Parathyroid adenoma (tissue), 2 donors: Measurements from ENCODE around the gene ASZ1.
A peak's percentile ranks its signal among the peaks of the same experiment; 100 is the strongest.

Experiments
- H2AFZ ChIP-seq: fragments of 300-600 bp; sonication (generic); one replicate; pipeline ENCODE4 v1.7.0; 2017; ENCODE audit warnings: antibody characterized with exemption, mild to moderate bottlenecking
- H3K27ac ChIP-seq: fragments of 300-600 bp; sonication (generic); one replicate; pipeline ENCODE4 v1.7.0; 2017
- H3K27me3 ChIP-seq: fragments of 300-600 bp; sonication (generic); one replicate; pipeline ENCODE4 v1.7.0; 2017; ENCODE audit warnings: low read length; ENCODE audit not compliant: control insufficient read depth, insufficient read depth
- H3K36me3 ChIP-seq: fragments of 300-600 bp; sonication (generic); one replicate; pipeline ENCODE4 v1.7.0; 2017; ENCODE audit warnings: low read length; ENCODE audit not compliant: control insufficient read depth, insufficient read depth
- H3K4me1 ChIP-seq: fragments of 300-600 bp; sonication (generic); one replicate; pipeline ENCODE4 v1.7.0; 2017; ENCODE audit warnings: control low read depth
- H3K4me2 ChIP-seq: fragments of 300-600 bp; sonication (generic); one replicate; pipeline ENCODE4 v1.7.0; 2017; ENCODE audit warnings: low read length
- H3K4me3 ChIP-seq: fragments of 300-600 bp; sonication (generic); one replicate; pipeline ENCODE4 v1.7.0; 2017; ENCODE audit warnings: low read depth, low read length
- H3K79me2 ChIP-seq: fragments of 300-600 bp; sonication (generic); one replicate; pipeline ENCODE4 v1.7.0; 2017; ENCODE audit warnings: control low read depth
- H3K9ac ChIP-seq: fragments of 300-600 bp; sonication (generic); one replicate; pipeline ENCODE4 v1.7.0; 2017; ENCODE audit warnings: mild to moderate bottlenecking
- H3K9me3 ChIP-seq: fragments of 300-600 bp; sonication (generic); one replicate; pipeline ENCODE4 v1.7.0; 2017; ENCODE audit warnings: low read length; ENCODE audit not compliant: control insufficient read depth
- TF ChIP-seq, protein P1 (sequence below): fragments of 300-600 bp; sonication (generic); IDR thresholded peaks from one replicate; pipeline ENCODE4 v1.7.0; 2017; ENCODE audit warnings: antibody characterized with exemption, mild to moderate bottlenecking
- donor health status: primary hyperparathyroidism.

ASZ1 gene

DNA sequence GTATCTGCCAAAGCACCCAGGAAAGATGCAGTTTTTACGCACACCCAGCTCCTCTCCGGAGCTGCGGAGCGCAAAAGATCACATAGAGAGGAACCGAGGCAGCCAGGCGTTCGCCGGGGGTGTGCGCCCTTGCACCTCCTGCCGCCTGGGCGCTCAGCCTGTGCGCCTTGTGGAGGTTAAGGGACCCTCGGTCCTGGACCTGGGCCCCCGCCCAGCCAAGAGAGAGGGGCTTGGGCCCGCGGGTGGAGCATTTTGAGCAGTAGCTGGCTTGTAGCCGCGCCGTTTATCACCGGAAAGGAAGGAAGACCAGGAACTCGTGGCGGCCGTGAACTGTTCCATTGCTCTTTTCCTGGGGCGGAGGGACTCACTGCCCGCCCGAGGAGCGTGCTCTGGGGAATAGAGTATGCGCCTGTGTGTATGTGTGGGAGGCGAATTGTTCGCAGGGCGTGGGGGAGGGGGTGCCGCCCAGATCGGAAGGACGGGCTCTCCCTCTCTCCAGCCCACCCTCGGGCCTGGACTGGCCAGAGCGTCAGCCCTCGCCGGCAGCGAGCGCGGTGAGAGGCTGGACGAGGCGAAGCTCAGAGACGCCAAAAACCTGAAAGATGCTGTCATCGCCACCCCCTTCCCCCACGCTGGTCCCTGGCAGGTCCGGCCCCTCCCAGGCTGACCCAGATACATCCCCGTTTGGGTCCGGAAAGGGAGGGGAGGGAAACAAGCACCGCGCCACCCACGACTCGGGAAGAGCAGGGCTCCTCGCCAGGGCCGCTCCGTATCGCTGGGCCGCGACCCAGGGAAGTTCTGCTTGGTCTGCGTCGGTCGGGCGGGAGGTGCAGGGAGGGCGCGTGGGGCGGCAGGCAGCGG is 103.2 kb downstream of the ASZ1 start:
- H3K79me2 ChIP-seq, result no peaks in the 10 kb centered on the region
- TF ChIP-seq, protein P1, sequence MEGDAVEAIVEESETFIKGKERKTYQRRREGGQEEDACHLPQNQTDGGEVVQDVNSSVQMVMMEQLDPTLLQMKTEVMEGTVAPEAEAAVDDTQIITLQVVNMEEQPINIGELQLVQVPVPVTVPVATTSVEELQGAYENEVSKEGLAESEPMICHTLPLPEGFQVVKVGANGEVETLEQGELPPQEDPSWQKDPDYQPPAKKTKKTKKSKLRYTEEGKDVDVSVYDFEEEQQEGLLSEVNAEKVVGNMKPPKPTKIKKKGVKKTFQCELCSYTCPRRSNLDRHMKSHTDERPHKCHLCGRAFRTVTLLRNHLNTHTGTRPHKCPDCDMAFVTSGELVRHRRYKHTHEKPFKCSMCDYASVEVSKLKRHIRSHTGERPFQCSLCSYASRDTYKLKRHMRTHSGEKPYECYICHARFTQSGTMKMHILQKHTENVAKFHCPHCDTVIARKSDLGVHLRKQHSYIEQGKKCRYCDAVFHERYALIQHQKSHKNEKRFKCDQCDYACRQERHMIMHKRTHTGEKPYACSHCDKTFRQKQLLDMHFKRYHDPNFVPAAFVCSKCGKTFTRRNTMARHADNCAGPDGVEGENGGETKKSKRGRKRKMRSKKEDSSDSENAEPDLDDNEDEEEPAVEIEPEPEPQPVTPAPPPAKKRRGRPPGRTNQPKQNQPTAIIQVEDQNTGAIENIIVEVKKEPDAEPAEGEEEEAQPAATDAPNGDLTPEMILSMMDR, result no peak
- peaks cover 2% of the 10 kb centered on the region for H3K36me3 ChIP-seq
- no peaks in the 10 kb centered on the region for H3K9me3 ChIP-seq
- H3K27me3 ChIP-seq, result no peaks in the 10 kb centered on the region
- H3K9ac ChIP-seq, result no peak overlapping the region
- no peak overlapping the region for H3K27ac ChIP-seq
- peak overlapping the region; percentile 82 for H3K4me2 ChIP-seq
- no peaks in the 10 kb centered on the region for H3K4me1 ChIP-seq
- H2AFZ ChIP-seq, result no peak overlapping the region
- H3K4me3 ChIP-seq, result peak overlapping the region; percentile 49

- Histone ChIP-seq H3K4me3 (peak overlapping the region; percentile 49), H3K4me2 (peak overlapping the region; percentile 82), H3K79me2 (no peaks in the 10 kb centered on the region), H2AFZ (no peak overlapping the region), H3K27me3 (no peaks in the 10 kb centered on the region), H3K9ac (no peak overlapping the region), H3K36me3 (peaks cover 2% of the 10 kb centered on the region), H3K27ac (no peak overlapping the region), H3K9me3 (no peaks in the 10 kb centered on the region), H3K4me1 (no peaks in the 10 kb centered on the region)
- TF ChIP-seq, protein P1, result no peak
Observed at GRCh38 chr7:117323305-117323850, 103.9 kb downstream of the ASZ1 start.

GRCh38 chr7:117322741-117323304 is 104.5 kb downstream of the ASZ1 start, which contains the start of gene WNT2:
TSS of gene WNT2 (minus strand) at chr7:117323058. CDS start at chr7:117322989, 69 bp downstream.
- TF ChIP-seq, protein P1, result no peak
- Histone ChIP-seq H3K4me2 (peak within 1 kb of the TSS; percentile 82), H3K79me2 (no peaks in the 10 kb centered on the region), H3K27me3 (no peaks in the 10 kb centered on the region), H3K4me3 (peak within 1 kb of the TSS; percentile 49), H3K9ac (no peak within 1 kb of the TSS), H3K36me3 (peaks cover 2% of the 10 kb centered on the region), H3K27ac (no peak within 1 kb of the TSS), H3K9me3 (no peaks in the 10 kb centered on the region), H3K4me1 (no peaks in the 10 kb centered on the region), H2AFZ (no peak within 1 kb of the TSS)

DNA sequence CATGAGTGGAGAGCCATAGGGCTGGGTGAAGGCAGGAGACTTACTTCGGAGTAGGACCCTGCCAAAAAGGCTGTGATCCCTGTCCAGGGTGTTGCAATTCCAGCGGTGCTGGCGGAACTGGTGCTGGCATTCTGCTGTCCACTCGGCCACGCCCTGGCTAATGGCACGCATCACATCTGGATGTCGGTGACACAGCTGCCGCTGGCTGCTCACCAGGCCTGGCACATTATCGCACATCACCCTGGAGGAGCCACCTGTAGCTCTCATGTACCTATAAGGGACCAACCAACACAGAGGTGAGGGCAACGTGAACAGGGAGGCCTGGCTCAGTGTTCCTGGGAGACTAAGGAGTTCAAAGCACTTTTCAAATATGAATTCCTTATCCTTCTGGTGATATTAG is 106.8 kb downstream of the ASZ1 start:
- H3K9me3 ChIP-seq, result no peaks in the 10 kb centered on the region
- no peak overlapping the region for H3K9ac ChIP-seq
- no peaks in the 10 kb centered on the region for H3K79me2 ChIP-seq
- H3K27ac ChIP-seq, result no peak overlapping the region
- TF ChIP-seq, protein P1, result no peak
- no peaks in the 10 kb centered on the region for H3K36me3 ChIP-seq
- no peaks in the 10 kb centered on the region for H3K27me3 ChIP-seq
- H2AFZ ChIP-seq, result no peak overlapping the region
- H3K4me3 ChIP-seq, result no peak overlapping the region
- H3K4me1 ChIP-seq, result no peaks in the 10 kb centered on the region
- no peak overlapping the region for H3K4me2 ChIP-seq
